ENCODE data around the gene FOXP1.

- TF ChIP-seq CTCF (IDR thresholded peaks at IDR 0.05) (no peak), POLR2A (IDR thresholded peaks at IDR 0.05) (no peak)
Measured at GRCh38 chr3:71494212-71494611, 89.3 kb downstream of the FOXP1 start.

All from uterus (tissue), 2 donors.